Prostate gland (tissue), 2 donors: ENCODE results near the gene SAMD4A.

ENCODE experiments used
- POLR2A ChIP-seq: fragments of 450-650 bp; IDR thresholded peaks from one replicate; pipeline ENCODE4 v1.6.1; 2016; ENCODE audit warnings: antibody characterized with exemption, mild to moderate bottlenecking
- POLR2AphosphoS5 ChIP-seq: sonication (generic); formaldehyde crosslinking; IDR thresholded peaks from one replicate; pipeline ENCODE4 v1.6.1; 2017; ENCODE audit warnings: antibody characterized with exemption
- TF ChIP-seq, protein P1 (sequence below), 4 experiments: fragments of 200-600 bp in 2 of 4; fragments of 450-650 bp in 2 of 4; sonication (generic) in 2 of 4; IDR thresholded peaks; 1 replicate in 3 of 4; 2 replicates in 1 of 4; pipeline ENCODE4 v1.5.1; 2016 to 2019; ENCODE audit warnings: antibody characterized with exemption in 4 of 4, mild to moderate bottlenecking in 2 of 4, moderate library complexity in 2 of 4

DNA sequence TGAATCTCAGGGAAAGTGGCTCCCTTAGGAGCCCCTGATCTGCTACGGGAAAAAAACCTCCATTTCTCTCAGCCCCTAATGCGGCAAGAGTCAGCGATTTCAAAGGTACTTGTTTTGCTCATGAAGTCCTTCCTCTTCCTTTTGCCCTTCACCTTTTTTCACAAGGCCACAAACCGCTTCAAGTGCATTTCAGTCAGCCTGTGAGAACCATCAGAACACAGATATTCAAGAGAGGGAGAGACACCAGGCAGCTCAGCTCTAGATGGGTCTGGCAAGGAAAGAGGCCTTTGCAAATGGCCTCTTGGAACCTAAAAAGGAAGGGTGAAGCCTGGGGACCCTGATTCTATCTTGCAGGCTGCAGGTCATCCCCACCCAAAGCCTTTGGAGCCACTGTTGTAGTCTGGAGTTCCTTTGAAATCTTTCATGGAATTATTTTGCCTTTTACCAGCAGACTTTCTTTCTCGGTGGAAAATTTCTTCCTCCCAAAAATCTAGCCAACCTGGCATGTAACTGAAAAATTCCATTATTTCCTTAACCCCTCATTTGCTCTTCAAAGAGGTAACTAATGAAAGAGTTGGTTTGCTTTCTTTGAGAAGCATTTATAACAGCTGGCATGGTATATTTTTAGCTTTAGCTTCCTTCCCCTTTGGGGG lies 145.0 kb downstream of the SAMD4A start:
- TF ChIP-seq POLR2A (no peak), POLR2AphosphoS5 (no peak)
- TF ChIP-seq, protein P1, sequence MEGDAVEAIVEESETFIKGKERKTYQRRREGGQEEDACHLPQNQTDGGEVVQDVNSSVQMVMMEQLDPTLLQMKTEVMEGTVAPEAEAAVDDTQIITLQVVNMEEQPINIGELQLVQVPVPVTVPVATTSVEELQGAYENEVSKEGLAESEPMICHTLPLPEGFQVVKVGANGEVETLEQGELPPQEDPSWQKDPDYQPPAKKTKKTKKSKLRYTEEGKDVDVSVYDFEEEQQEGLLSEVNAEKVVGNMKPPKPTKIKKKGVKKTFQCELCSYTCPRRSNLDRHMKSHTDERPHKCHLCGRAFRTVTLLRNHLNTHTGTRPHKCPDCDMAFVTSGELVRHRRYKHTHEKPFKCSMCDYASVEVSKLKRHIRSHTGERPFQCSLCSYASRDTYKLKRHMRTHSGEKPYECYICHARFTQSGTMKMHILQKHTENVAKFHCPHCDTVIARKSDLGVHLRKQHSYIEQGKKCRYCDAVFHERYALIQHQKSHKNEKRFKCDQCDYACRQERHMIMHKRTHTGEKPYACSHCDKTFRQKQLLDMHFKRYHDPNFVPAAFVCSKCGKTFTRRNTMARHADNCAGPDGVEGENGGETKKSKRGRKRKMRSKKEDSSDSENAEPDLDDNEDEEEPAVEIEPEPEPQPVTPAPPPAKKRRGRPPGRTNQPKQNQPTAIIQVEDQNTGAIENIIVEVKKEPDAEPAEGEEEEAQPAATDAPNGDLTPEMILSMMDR (IDR thresholded peaks at IDR 0.05), result no peak
